Measurements from ENCODE around the gene GPNMB.
"Not testable (repeated sequence)": the region's sequence is repeated elsewhere in the genome, so short reads cannot be mapped to it uniquely, and the experiment has no call there.

GPNMB gene

GRCh38 chr7:23222439-23223030, 24.0 kb upstream of the GPNMB start:
- H3K9me3 ChIP-seq (ENCODE audit: control insufficient read depth, insufficient read depth, low read depth, low read length): no peaks in the 10 kb centered on the region
- no peak overlapping the region for H3K27ac ChIP-seq (ENCODE audit: extremely low read depth, low read depth, low read length)
- TF ChIP-seq PRDM10 (tag by site-specific recombination; IDR thresholded peaks at IDR 0.05): peak; percentile 19; the same call in 1 of the 2 replicates
- TF ChIP-seq ZNF510 (tag by site-specific recombination; IDR thresholded peaks at IDR 0.05; ENCODE audit: insufficient replicate concordance): no peak
- no peaks in the 10 kb centered on the region for H3K36me3 ChIP-seq (ENCODE audit: control insufficient read depth in 2 of 2, insufficient read depth in 1 of 2, low read length in 2 of 2)
- ChIA-PET POLR2A (no interaction called here), CTCF (interaction anchor here (0.7 kb wide), 1 partner anchor 10 kb away, joined by 3 read pairs; no protein-coding TSS in a partner anchor)
- H3K4me1 ChIP-seq (ENCODE audit: control insufficient read depth, insufficient read depth, low read length): no peaks in the 10 kb centered on the region
- no peak overlapping the region for H3K4me3 ChIP-seq (ENCODE audit: low read depth, low read length)

GRCh38 chr7:23224364-23224763, 22.2 kb upstream of the GPNMB start:
- H3K9me3 ChIP-seq (ENCODE audit: control insufficient read depth, insufficient read depth, low read depth, low read length); H3K36me3 ChIP-seq (ENCODE audit: control insufficient read depth in 2 of 2, insufficient read depth in 1 of 2, low read length in 2 of 2); H3K4me1 ChIP-seq (ENCODE audit: control insufficient read depth, insufficient read depth, low read length); H3K4me3 ChIP-seq (ENCODE audit: low read depth, low read length); CTCF ChIA-PET; H3K27ac ChIP-seq (ENCODE audit: extremely low read depth, low read depth, low read length): not testable (repeated sequence)
- POLR2A ChIA-PET: interaction anchor here (0.5 kb wide), 1 partner anchor 1407 kb away, joined by 4 read pairs; no protein-coding TSS in a partner anchor

DNA sequence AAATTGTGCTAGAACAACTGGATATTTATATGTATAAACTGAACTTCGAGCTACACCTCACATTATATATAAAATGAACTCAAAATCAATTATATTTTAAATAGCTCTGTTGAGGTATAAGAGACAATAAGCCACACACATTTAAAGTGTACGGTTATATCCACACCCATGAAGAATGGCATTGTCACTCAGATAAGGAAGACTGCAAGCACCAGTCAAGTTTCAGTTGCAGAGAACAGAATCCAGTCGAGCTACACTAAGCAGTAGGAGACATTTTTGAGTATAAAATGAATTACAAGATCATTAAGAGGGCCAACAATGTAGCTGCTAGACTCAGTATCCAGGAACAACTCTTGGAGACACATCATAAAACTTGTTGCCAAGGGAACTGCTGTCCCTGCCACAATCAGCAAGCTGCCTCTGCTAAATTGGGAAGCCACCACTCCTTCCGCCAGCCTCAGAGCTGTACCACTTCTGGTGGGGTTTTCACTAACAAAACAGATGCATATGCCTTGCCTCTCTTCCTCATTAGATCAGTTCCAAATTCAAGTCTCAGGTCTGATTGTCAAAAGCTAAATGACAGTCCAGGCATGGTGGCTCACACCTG, 19.6 kb upstream of the GPNMB start:
- POLR2A ChIA-PET: no interaction called here
- Histone ChIP-seq H3K4me1 (ENCODE audit: control insufficient read depth, insufficient read depth, low read length) (no peaks in the 10 kb centered on the region), H3K36me3 (ENCODE audit: control insufficient read depth in 2 of 2, insufficient read depth in 1 of 2, low read length in 2 of 2) (no peaks in the 10 kb centered on the region), H3K27ac (ENCODE audit: extremely low read depth, low read depth, low read length) (no peak overlapping the region), H3K9me3 (ENCODE audit: control insufficient read depth, insufficient read depth, low read depth, low read length) (no peaks in the 10 kb centered on the region), H3K4me3 (ENCODE audit: low read depth, low read length) (no peak overlapping the region)
- TF ChIP-seq, protein P1, sequence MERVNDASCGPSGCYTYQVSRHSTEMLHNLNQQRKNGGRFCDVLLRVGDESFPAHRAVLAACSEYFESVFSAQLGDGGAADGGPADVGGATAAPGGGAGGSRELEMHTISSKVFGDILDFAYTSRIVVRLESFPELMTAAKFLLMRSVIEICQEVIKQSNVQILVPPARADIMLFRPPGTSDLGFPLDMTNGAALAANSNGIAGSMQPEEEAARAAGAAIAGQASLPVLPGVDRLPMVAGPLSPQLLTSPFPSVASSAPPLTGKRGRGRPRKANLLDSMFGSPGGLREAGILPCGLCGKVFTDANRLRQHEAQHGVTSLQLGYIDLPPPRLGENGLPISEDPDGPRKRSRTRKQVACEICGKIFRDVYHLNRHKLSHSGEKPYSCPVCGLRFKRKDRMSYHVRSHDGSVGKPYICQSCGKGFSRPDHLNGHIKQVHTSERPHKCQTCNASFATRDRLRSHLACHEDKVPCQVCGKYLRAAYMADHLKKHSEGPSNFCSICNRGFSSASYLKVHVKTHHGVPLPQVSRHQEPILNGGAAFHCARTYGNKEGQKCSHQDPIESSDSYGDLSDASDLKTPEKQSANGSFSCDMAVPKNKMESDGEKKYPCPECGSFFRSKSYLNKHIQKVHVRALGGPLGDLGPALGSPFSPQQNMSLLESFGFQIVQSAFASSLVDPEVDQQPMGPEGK (tag by site-specific recombination; IDR thresholded peaks at IDR 0.05): no peak
- TF ChIP-seq ZNF747 (tag by site-specific recombination; IDR thresholded peaks at IDR 0.05): no peak
- CTCF ChIA-PET: interaction anchor here (1.2 to 1.3 kb wide), 2 partner anchors 35 to 42 kb away, joined by 4 to 5 read pairs; no protein-coding TSS in a partner anchor

GRCh38 chr7:23228412-23228811, 18.2 kb upstream of the GPNMB start:
- H3K4me3 ChIP-seq (ENCODE audit: low read depth, low read length): no peak overlapping the region
- no peaks in the 10 kb centered on the region for H3K9me3 ChIP-seq (ENCODE audit: control insufficient read depth, insufficient read depth, low read depth, low read length)
- TF ChIP-seq SCRT1 (tag by site-specific recombination; IDR thresholded peaks at IDR 0.05; ENCODE audit: borderline replicate concordance): no peak
- no peak for TF ChIP-seq ZNF639 (tag by site-specific recombination; IDR thresholded peaks at IDR 0.05)
- TF ChIP-seq ZNF768 (tag by site-specific recombination; IDR thresholded peaks at IDR 0.05): no peak
- no peak for TF ChIP-seq HOXD13 (CRISPR knock-in tag; IDR thresholded peaks at IDR 0.05; ENCODE audit: borderline replicate concordance)
- no peak for TF ChIP-seq ZNF324 (tag by site-specific recombination; IDR thresholded peaks at IDR 0.05)
- TF ChIP-seq ZSCAN5A (tag by site-specific recombination; IDR thresholded peaks at IDR 0.05): no peak
- no peak for TF ChIP-seq ZNF362 (tag by site-specific recombination; IDR thresholded peaks at IDR 0.05)
- no peak for TF ChIP-seq ZNF354C (tag by site-specific recombination; IDR thresholded peaks at IDR 0.05; ENCODE audit: borderline replicate concordance, low read depth)
- no peak for TF ChIP-seq ZNF837 (tag by site-specific recombination; IDR thresholded peaks at IDR 0.05)
- H3K27ac ChIP-seq (ENCODE audit: extremely low read depth, low read depth, low read length): no peak overlapping the region
- H3K4me1 ChIP-seq (ENCODE audit: control insufficient read depth, insufficient read depth, low read length): no peaks in the 10 kb centered on the region
- ChIA-PET POLR2A (no interaction called here), CTCF (interaction anchor here (1.4 kb wide), 1 partner anchor 44 kb away, joined by 3 read pairs; no protein-coding TSS in a partner anchor)
- no peaks in the 10 kb centered on the region for H3K36me3 ChIP-seq (ENCODE audit: control insufficient read depth in 2 of 2, insufficient read depth in 1 of 2, low read length in 2 of 2)

All from HEK293 (cell line).